Head of caudate nucleus (tissue), 42 donors: Measurements from ENCODE around the gene ADCY9.

Experiments
- DNase-seq, 42 donors: peaks; one replicate each; pipeline versions ENCODE4 v3.0.0 to v3.0.0-alpha.2; 2020 to 2021; ENCODE audit warnings: mixed read lengths in 7 of 42
- intact Hi-C: fragments of 100-400 bp; cut with DNase I; formaldehyde crosslinking; loops from one replicate; pipeline ENCODE4 v1.15.0; 2022

The ADCY9 gene

GRCh38 chr16:4018391-4018790, 97.9 kb downstream of the ADCY9 start:
- intact Hi-C loops: no loop called here
- no peak for DNase-seq

DNA sequence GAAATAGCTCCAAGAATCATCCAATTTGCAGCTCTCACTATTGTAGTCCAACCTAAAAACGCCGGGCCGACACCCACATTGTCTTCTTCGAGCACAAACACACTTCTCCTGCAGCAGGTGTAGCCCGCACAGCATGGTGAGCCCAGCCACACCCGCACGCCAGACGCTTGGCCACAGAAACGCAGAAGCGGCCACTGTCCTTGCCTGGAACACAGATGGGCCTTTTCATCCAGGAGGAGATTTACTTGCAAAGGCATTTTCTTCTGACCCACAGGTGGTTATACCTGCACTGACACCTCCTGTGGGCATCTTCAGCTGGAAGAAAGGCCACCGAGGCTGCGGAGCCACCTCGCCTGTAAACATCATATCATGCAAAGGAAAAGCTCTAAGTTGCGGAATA, 98.4 kb downstream of the ADCY9 start:
- DNase-seq: no peak
- intact Hi-C loops: no loop called here

DNA sequence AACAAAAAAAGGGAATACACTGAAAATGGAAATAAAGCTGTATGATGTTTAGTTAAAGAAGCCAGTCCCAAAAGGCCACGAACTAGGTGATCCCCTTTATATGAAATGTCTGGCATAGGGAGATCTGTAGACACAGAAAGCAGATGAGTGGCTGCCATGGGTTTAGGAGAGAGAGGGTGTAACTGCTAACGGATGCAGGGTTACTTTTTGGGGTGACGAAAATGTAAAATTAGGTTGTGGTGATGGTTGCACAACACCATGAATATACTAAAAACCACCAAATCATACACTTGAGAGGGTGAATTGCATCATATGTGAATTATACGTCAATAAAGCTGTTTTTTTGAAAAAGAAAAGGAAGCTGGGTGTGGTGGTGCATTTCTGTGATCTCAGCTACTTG, 99.6 kb downstream of the ADCY9 start:
- intact Hi-C loops: no loop called here
- DNase-seq: no peak

DNA sequence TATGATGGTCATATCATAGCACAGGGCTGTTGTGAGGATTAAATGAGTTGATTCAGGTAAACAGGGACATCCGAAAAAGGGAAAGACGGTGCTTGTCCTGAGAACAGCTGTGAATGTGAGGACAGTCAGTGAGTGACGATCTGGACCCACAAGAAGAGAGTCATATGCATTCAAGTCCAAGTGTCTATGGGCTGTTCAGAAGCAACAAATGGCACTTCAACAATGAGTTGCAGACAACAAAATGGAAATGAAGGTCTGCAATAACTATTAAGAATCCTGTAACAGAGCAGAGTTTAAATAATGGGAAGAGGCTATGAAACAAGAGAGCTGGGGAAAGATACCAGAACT, 100.3 kb downstream of the ADCY9 start:
- DNase-seq: no peak
- intact Hi-C loops: no loop called here

GRCh38 chr16:4015275-4016004, 100.8 kb downstream of the ADCY9 start:
- intact Hi-C loops: no loop called here
- peak in 3 of 42 donors; percentile 19 to 41 (median 36) for DNase-seq

DNA sequence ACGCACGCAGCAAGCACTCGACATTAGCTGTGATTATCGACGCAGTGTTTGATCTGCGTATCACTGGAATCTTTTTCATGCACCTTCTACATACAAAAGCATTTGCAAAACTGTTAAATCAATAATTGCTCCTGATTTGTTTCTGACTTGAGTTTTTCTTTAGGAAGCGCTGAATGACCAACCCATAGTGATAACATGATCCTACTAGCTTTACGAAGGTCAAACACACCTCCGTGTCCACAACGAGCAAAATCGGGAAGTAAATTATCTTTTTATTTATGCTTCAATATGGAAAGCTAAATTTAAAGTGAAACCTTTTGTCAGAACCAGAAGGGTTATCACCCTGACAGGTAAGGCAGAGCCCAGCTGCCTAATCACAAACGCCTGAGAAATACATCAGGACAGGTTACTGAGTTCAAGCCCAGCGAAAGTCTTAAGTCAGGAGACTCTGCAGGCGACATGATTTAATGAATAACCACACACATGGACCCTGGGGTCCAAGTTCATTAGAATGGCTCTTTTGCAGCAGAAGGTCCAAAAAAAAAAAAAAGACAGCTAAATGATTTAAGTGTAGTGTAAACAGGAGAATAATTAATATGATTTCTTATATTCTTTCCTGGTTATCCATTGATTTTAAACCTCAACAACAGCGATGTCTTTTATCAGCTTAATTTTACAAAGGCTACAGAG, 104.2 kb downstream of the ADCY9 start:
- no peak for DNase-seq
- intact Hi-C loops: no loop called here

DNA sequence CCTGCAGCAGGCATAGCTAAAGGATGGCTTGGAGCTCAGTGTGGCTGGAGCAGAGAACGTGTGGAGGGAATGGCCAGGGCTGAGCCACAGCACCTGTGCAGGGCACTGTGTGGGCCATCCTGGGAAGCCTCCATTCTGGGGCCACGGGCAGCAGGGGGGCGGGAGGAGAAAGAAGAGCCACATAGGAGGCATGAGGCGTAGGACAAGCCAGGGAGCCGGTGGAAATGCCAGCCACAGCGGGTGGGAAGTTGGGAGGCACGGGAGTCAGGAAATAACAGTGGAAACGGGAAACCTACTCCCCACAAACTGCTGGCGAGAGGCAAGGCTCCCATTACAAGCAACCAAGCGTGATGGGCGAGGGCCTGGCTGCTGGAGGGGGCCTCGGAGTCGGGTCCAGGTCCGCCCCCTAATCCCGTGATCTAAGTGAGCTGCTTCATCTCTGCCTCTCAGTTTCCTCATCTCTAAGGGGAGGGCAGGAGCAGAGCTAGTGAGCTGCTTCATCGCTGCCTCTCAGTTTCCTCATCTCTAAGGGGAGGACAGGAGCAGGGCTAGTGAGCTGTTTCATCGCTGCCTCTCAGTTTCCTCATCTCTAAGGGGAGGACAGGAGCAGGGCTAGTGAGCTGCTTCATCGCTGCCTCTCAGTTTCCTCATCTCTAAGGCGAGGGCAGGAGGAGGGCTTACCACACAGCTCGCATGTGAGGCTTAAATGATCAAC, 104.9 kb downstream of the ADCY9 start:
- no peak for DNase-seq
- intact Hi-C loops: no loop called here

DNA sequence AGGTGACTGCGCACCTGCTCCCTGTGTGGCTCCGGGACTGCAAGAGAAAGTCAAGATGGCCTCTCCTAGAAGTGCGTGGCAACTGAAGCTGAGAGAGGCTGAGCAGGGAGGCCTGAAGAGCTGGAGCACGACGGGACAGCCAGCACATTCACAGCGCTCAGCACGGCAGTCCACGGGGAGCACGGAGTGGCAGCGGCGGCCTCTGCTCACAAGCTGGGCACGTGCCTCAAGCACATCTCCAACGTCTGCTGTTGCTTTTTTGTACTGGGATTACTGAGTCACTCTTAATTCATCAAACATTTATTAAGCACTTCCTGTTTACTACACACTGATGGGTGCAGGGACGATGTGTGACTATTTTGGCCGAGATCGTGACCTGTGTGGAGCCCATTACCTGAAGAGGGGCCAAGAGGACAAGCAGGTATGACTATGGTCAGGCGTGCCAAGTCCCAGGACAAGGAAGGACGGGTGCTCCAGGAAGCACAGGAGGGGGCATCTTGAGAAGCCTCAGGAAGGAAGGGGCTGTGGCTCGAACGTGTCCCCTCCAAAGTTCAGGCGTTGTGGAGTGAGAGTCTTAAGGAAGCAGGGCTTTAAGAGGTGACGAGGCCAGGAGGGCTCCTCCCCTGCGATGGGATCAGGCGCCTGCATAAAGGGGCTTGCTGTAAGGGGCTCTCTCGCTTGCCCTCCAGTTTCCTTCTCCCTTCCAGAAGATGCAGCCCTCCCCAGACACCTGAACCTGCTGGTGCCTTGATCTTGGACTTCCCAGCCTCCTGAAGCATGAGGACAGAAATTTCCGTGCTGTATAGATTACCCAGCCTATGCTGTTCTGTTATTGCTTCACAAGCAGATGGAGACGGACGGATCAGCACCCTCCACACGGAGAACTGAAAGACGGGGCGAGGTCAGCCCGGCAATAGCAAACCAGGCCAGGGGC, 105.8 kb downstream of the ADCY9 start:
- intact Hi-C loops: no loop called here

GRCh38 chr16:4009177-4009576, 107.1 kb downstream of the ADCY9 start:
- intact Hi-C loops: no loop called here

More for the DNA sequence above, 105.8 kb downstream of the ADCY9 start:
- no peak for DNase-seq

DNA sequence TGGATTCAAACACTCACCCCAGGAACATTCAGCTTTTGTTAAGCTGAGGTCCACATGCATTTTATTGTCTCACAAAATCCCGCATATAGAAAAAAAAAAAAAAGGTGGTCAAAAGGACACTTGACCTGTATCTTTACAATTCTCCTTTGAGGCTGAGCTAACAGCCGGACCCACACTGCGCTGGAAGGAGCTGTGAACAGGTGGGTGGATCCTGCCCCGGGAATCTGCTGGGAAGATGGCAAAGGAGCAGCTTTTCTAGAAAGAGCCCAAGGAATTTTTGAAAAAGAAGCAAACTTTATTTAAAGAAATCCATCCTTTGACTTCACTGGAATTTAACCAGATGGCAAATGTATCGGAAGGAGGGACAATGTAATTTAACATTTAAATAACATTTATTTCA, 108.1 kb downstream of the ADCY9 start:
- no peak for DNase-seq
- intact Hi-C loops: no loop called here

More at GRCh38 chr16:4009177-4009576, 107.1 kb downstream of the ADCY9 start:
- no peak for DNase-seq

DNA sequence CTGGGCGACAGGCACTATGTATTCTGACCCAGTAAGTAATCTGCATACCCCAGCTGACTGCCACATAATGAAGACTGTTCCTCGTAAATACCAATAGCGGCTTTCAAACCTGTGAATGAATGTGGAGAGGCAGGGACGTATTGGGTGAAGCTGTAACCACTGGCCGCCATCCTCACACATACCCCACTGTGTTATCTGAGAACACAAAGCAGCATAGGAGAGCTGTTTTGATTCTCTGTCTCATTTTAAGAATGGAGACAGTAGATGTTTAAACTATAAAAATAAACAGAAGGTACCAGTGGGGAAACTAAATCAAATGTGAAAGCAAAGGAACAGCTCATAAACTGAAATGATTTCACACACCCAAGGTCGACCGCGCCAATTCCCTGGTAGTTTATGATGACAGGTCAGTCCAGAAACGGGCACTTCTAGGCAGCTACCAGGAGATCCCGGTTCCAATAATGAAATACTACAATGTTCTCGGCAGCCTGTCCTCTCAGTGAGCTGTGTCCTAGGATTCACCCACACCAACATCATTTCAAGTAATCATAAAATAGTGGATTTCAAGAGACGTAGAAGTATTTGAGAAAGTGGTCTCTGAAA, 109.7 kb downstream of the ADCY9 start:
- DNase-seq: no peak
- intact Hi-C loops: no loop called here

- intact Hi-C loops: no loop called here
- no peak for DNase-seq
Observed at GRCh38 chr16:4005731-4006130, 110.5 kb downstream of the ADCY9 start.

DNA sequence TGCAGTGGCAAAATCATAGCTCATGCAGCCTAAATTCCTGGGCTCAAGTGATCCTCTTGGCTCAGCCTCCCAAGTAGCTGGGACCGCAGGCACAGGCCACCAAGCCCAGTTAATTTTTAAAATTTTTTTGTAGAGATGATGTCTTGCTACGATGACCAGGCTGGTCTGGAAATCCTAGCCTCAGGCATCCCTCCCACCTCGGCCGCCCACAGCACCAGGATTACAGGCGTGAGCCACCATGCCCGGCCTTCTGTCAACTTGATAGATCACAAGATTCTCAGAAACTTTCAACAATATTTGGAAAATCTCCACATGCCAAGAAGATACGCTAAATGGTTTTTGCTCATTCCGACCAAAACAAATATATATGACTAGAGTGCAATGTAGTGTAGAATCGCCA, 111.0 kb downstream of the ADCY9 start:
- no peak for DNase-seq
- intact Hi-C loops: no loop called here

DNA sequence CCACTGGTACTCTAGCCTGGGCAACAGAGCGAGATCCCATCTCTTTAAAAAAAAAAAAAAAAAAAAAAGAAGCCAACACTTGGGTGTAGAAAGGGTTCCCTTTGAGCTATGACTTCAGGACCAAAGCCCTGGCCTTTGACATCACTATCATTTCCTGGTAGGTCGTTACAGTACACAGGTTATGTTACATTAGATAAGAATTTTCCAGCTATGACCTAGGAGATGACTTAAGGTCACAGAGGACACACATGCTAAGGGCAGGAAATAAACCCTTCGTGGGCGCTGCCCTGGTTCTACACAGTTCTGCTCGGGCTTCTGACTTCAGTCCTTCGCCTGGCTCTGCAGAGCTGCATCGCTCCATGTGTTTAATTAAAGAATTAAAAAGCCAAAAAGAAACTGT, 112.0 kb downstream of the ADCY9 start:
- intact Hi-C loops: no loop called here

GRCh38 chr16:4003576-4003975, 112.7 kb downstream of the ADCY9 start:
- intact Hi-C loops: no loop called here
- DNase-seq: no peak

More for the DNA sequence above, 112.0 kb downstream of the ADCY9 start:
- DNase-seq: no peak

- intact Hi-C loops: no loop called here
- no peak for DNase-seq
Observed at GRCh38 chr16:4003166-4003565, 113.1 kb downstream of the ADCY9 start.

DNA sequence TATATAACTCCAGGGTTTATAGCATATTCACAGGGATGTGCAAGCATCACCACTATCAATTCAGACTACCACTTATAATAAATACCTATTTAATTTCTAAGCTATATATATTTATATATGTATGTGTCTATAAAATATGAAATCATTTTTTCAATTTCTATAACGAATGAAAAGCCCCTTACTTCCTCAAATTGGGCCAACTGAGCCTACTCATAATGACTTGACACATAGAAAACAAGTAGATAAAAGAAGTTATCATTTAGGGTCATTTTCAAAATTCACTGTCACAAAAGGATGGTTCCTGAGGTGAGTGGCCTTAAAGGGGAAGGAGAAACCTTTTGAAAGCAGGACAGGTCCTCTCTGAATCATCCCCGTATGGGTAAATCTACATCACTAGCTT, 114.1 kb downstream of the ADCY9 start:
- intact Hi-C loops: no loop called here
- DNase-seq: no peak

DNA sequence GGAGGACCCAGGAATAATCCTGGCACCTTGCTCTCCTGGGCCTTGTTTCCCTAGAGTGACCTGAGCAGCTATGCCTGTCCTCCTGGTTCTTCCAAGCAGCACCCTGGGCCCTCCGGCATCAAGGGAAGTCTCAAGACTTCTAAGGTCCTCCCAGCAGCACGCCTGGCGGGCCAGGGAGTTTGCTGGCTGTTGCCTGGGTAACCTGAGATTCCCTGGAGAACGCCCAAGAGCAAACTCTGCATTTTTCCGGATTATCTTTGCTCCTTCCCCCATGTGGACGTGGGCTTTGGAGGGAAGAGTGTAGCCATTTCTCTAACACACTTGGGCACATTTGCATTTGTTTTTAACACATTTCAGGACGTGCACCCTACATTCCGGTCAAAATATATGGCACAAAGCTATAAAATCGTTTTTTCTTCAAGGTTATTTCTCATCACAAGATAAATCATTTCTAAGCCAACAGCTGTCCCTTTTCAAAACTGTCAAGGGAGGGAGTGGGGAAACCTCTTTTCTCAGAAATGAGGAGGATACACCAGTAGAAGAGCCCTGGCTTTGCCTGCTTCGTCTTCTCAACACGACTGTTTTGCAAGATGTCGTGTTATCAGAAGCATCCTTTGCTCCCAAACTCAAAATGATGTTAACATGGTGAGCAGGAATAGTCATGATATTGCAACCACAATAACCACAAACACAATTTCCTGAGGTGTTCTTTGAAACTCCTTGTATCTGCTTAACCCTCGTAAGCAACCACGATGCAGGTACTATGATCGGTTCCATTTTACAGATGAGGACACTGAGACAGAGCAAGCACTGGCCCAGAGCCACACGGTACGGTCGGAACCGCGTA, 116.5 kb downstream of the ADCY9 start:
- peak in 13 of 42 donors; percentile 17 to 43 (median 33) for DNase-seq
- intact Hi-C loops: no loop called here
